ENCODE results near the gene IRF5.

- TF ChIP-seq EGR1 (IDR thresholded peaks at IDR 0.05) (no peak), TCF12 (IDR thresholded peaks at IDR 0.05; ENCODE audit: low read depth) (no peak), USF1 (IDR thresholded peaks at IDR 0.05) (no peak), RAD21 (IDR thresholded peaks at IDR 0.05; ENCODE audit: low read depth) (no peak)
Measured at GRCh38 chr7:128932862-128933179, 4.9 kb upstream of the IRF5 start.
